Measurements from ENCODE around the gene NTM.

DNA sequence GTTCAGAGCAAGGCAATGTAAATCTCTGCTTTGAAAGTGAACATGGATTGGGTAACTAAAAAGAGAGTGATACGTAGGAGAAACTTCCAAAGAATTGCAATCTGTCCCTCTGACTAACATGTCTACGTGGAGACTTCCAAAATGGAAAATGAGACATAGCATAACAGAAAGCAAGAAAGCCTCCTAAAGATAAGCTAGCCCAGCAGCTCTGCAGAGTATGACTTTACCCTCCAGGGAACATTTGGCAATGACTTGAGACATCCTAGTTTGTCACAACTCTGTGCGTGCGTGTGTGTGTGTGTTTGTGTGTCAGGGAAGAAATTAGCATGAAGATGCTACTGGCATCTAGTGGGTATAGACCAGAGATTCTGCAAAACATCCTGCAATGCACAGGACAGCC lies 817.4 kb downstream of the NTM start:
- no peak for TF ChIP-seq POLR2A (IDR thresholded peaks at IDR 0.05)
- TF ChIP-seq, protein P1, sequence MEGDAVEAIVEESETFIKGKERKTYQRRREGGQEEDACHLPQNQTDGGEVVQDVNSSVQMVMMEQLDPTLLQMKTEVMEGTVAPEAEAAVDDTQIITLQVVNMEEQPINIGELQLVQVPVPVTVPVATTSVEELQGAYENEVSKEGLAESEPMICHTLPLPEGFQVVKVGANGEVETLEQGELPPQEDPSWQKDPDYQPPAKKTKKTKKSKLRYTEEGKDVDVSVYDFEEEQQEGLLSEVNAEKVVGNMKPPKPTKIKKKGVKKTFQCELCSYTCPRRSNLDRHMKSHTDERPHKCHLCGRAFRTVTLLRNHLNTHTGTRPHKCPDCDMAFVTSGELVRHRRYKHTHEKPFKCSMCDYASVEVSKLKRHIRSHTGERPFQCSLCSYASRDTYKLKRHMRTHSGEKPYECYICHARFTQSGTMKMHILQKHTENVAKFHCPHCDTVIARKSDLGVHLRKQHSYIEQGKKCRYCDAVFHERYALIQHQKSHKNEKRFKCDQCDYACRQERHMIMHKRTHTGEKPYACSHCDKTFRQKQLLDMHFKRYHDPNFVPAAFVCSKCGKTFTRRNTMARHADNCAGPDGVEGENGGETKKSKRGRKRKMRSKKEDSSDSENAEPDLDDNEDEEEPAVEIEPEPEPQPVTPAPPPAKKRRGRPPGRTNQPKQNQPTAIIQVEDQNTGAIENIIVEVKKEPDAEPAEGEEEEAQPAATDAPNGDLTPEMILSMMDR (IDR thresholded peaks at IDR 0.05): no peak
